GM12878 (cell line): Measurements from ENCODE around the gene DDX19B. TPM values are rescaled to one million over a fixed set of nuclear protein-coding genes. Genes with fewer than 3 reads are reported as not detected.

Experiments used
- ATAC-seq: fragments of 200-7000 bp; cut with Tn5 transposase; 3 replicates; pipeline ENCODE4 v1.9.1; 2020; ENCODE audit warnings: mild to moderate bottlenecking, moderate library complexity
- BruUV-seq: library from RNA; stranded (reverse); fragments of 400-500 nt; replicated peaks from 2 replicates; lab custom pipeline; 2021; lab: Mats Ljungman, UMichigan
- CTCF ChIA-PET: fragments of 300-600 bp; sonication (Branson Sonifier 250); formaldehyde crosslinking; extraction: SDS; loops from one replicate; lab custom pipeline; 2021; ENCODE audit warnings: inconsistent platforms; lab: Yijun Ruan, JAX
- POLR2A ChIA-PET: fragments of 350-600 bp; formaldehyde crosslinking; extraction: SDS; loops from one replicate; lab custom pipeline; 2021; ENCODE audit warnings: inconsistent platforms; lab: Charles Lee
- RAD21 ChIA-PET: fragments of 300-600 bp; sonication (Branson Sonifier 250); formaldehyde crosslinking; loops from one replicate; lab custom pipeline; 2023; ENCODE audit warnings: antibody characterized with exemption; ENCODE audit not compliant: unreplicated experiment; lab: Charles Lee
- SMC1A ChIA-PET: fragments of 300-600 bp; sonication (Branson Sonifier 250); formaldehyde crosslinking; loops from one replicate; lab custom pipeline; 2023; ENCODE audit not compliant: unreplicated experiment, uncharacterized antibody; lab: Charles Lee
- DNase-seq: peaks from one replicate; pipeline ENCODE4 v3.0.0-alpha.2; 2011; ENCODE audit warnings: low read depth, low spot score
- FAIRE-seq: peaks from 3 replicates; lab custom pipeline; 2011; peaks lifted over from hg19 to GRCh38; lab: Jason Lieb, UNC
- H2AFZ ChIP-seq: 2 replicates; pipeline ENCODE4 v1.6.0; 2011; ENCODE audit warnings: low read depth, low read length, control low read depth; ENCODE audit not compliant: control insufficient read depth
- H3K27ac ChIP-seq: 2 replicates; pipeline ENCODE4 v1.5.1; 2011; ENCODE audit warnings: control low read depth; ENCODE audit not compliant: control insufficient read depth, insufficient read depth
- H3K27me3 ChIP-seq, 2 experiments: replicated peaks in 1 of 2; 2 replicates each; pipeline versions ENCODE4 v1.6.0 to v1.6.1; 2011; ENCODE audit warnings: low read length in 1 of 2; ENCODE audit not compliant: control insufficient read depth in 2 of 2, insufficient read depth in 2 of 2
- H3K36me3 ChIP-seq, 2 experiments: 2 replicates each; pipeline ENCODE4 v1.5.1; 2011; ENCODE audit warnings: low read length in 1 of 2; ENCODE audit not compliant: control insufficient read depth in 2 of 2, insufficient read depth in 2 of 2
- H3K4me1 ChIP-seq: 2 replicates; pipeline ENCODE4 v1.6.1; 2011; ENCODE audit warnings: mild to moderate bottlenecking, low read length, moderate library complexity, mixed read lengths; ENCODE audit not compliant: control insufficient read depth, insufficient read depth
- H3K4me2 ChIP-seq: 2 replicates; pipeline ENCODE4 v1.6.0; 2011; ENCODE audit warnings: control low read depth; ENCODE audit not compliant: control insufficient read depth, insufficient read depth
- H3K4me3 ChIP-seq: fragments of 200-600 bp; sonication (generic); 2 replicates; pipeline ENCODE4 v1.5.1; 2016
- H3K79me2 ChIP-seq: 2 replicates; pipeline ENCODE4 v1.6.0; 2011; ENCODE audit warnings: low read length; ENCODE audit not compliant: control insufficient read depth, insufficient read depth
- H3K9ac ChIP-seq: 2 replicates; pipeline ENCODE4 v1.8.0; 2011; ENCODE audit warnings: low read length, control low read depth, mixed read lengths; ENCODE audit not compliant: control insufficient read depth, insufficient read depth
- H3K9me3 ChIP-seq: replicated peaks from 3 replicates; pipeline ENCODE4 v1.5.1; 2011; ENCODE audit warnings: mild to moderate bottlenecking, low read length; ENCODE audit not compliant: control insufficient read depth, insufficient read depth
- H4K20me1 ChIP-seq: 2 replicates; pipeline ENCODE4 v1.6.0; 2011; ENCODE audit not compliant: control insufficient read depth, insufficient read depth
- IRF4 ChIP-seq: IDR thresholded peaks from 2 replicates; pipeline ENCODE4 v1.6.1; 2011; ENCODE audit warnings: low read depth, low read length
- IRF5 ChIP-seq: fragments of 450-650 bp; IDR thresholded peaks from 2 replicates; pipeline ENCODE4 v1.6.1; 2017; ENCODE audit warnings: borderline replicate concordance
- MEF2B ChIP-seq: fragments of 450-650 bp; IDR thresholded peaks from 2 replicates; pipeline ENCODE4 v1.6.1; 2018; ENCODE audit warnings: mild to moderate bottlenecking, moderate library complexity; ENCODE audit not compliant: partially characterized antibody, poor library complexity, severe bottlenecking
- NKRF ChIP-seq: fragments of 450-650 bp; conservative IDR thresholded peaks from 2 replicates; pipeline ENCODE4 v1.6.1; 2017; ENCODE audit warnings: mild to moderate bottlenecking, moderate library complexity
- TARDBP ChIP-seq: IDR thresholded peaks from 2 replicates; pipeline ENCODE4 v1.6.1; 2016; ENCODE audit warnings: borderline replicate concordance
- WGBS: methylation state at CpG from one replicate; pipeline ENCODE4 v1.1.6; 2016; ENCODE audit warnings: low lambda C conversion rate; ENCODE audit not compliant: insufficient replicate concordance, insufficient coverage; ENCODE audit errors: missing lambda C conversion rate; 5-methylcytosine and 5-hydroxymethylcytosine counted together
- in situ Hi-C: fragments of 300-500 bp; cut with MboI; formaldehyde crosslinking; loops from 9 replicates; pipeline ENCODE4 v1.14.3; 2018; ENCODE audit warnings: mixed read lengths
- intact Hi-C: fragments of 100-400 bp; cut with micrococcal nuclease; formaldehyde crosslinking; loops from one replicate; pipeline ENCODE4 v1.14.2; 2022; ENCODE audit not compliant: unreplicated experiment
- polyA plus RNA-seq, 11 experiments: library from polyadenylated mRNA; depleted of rRNA in 4 of 11; unstranded in 6 of 11; stranded (reverse) in 5 of 11; fragments of >200 nt; fragmentation: Nextera tagmentation in 4 of 11; fragmentation: Illumina TruSeq in 1 of 11; extraction: Ambion mirVana in 4 of 11; extraction: Trizol in 1 of 11; gene quantifications; 1 replicate in 1 of 11; 2 replicates in 10 of 11; pipeline versions ENCODE4 v1.2.1 to v1.2.3, GENCODE V29; 2011 to 2016; ENCODE audit warnings: inconsistent platforms in 2 of 11, missing spikeins in 2 of 11, low read depth in 1 of 11
- total RNA-seq, 4 experiments: library from RNA; depleted of rRNA in 3 of 4; stranded (reverse); fragments of >200 nt in 3 of 4; fragmentation: Illumina TruSeq in 1 of 4; extraction: Trizol in 1 of 4; gene quantifications; 2 replicates each; pipeline versions ENCODE4 v1.2.1 to v1.2.3, GENCODE V29; 2013 to 2021

DDX19B gene
- total and polyA plus RNA-seq, 10 of the 15 experiments (the other 5 are each of a cell fraction or from before 2014, with no cell fraction given), result 14.1 to 69.1 (median 42.5) TPM

- in situ Hi-C loops, result no loop called here
- Histone ChIP-seq H3K9me3 (no peaks in the 10 kb centered on the region), H3K27ac (no peak overlapping the region), H3K9ac (no peak overlapping the region), H3K27me3 (no peaks in the 10 kb centered on the region), H3K36me3 (no peaks in the 10 kb centered on the region), H3K4me3 (no peak overlapping the region), H3K4me2 (no peak overlapping the region), H4K20me1 (no peaks in the 10 kb centered on the region), H3K4me1 (peaks cover 8% of the 10 kb centered on the region), H3K79me2 (peaks cover 9% of the 10 kb centered on the region), H2AFZ (no peak overlapping the region)
- DNase-seq, result no peak
- no peak for FAIRE-seq
- TF ChIP-seq IRF4 (no peak), TARDBP (no peak), IRF5 (no peak), NKRF (no peak), MEF2B (no peak)
- no TSS peak for BruUV-seq
- intact Hi-C loops, result no loop called here
- ChIA-PET POLR2A (no interaction called here), SMC1A (no interaction called here), CTCF (no interaction called here), RAD21 (no interaction called here)
- WGBS, result 91% methylated on average over 28 of the region's 28 CpGs
- no peak for ATAC-seq
Measured at GRCh38 chr16:70294385-70295025, 4.5 kb upstream of the DDX19B start.
